ENCODE results near the gene ARHGAP45. TPM values are rescaled to one million over a fixed set of nuclear protein-coding genes. Genes with fewer than 3 reads are reported as not detected.
"Not testable (repeated sequence)": the region's sequence is repeated elsewhere in the genome, so short reads cannot be mapped to it uniquely, and the experiment has no call there.

The ARHGAP45 gene
- total RNA-seq, 1 donor from 2014 or later: 3.2 TPM

GRCh38 chr19:1123885-1124677 is 57.1 kb downstream of the ARHGAP45 start:
- H3K27me3 Mint-ChIP-seq (ENCODE audit: low read depth): no peaks in the 10 kb centered on the region
- TF ChIP-seq CTCF (IDR thresholded peaks at IDR 0.05; ENCODE audit: unreplicated experiment): no peak
- H3K4me3 Mint-ChIP-seq: no peak overlapping the region
- no peaks in the 10 kb centered on the region for H3K4me1 Mint-ChIP-seq
- H3K36me3 Mint-ChIP-seq: peaks cover 15% of the 10 kb centered on the region
- H3K27ac Mint-ChIP-seq: no peak overlapping the region
- no peaks in the 10 kb centered on the region for H3K9me3 Mint-ChIP-seq
- no peak for DNase-seq (ENCODE audit: low spot score in 2 of 2, unreplicated experiment in 2 of 2)

- no peak for TF ChIP-seq CTCF (IDR thresholded peaks at IDR 0.05; ENCODE audit: unreplicated experiment)
- no peak overlapping the region for H3K4me3 Mint-ChIP-seq
- peaks cover 15% of the 10 kb centered on the region for H3K36me3 Mint-ChIP-seq
- H3K27ac Mint-ChIP-seq: no peak overlapping the region
- H3K9me3 Mint-ChIP-seq: no peaks in the 10 kb centered on the region
- H3K27me3 Mint-ChIP-seq (ENCODE audit: low read depth): no peaks in the 10 kb centered on the region
- DNase-seq (ENCODE audit: low spot score in 2 of 2, unreplicated experiment in 2 of 2): no peak
- no peaks in the 10 kb centered on the region for H3K4me1 Mint-ChIP-seq
Measured at GRCh38 chr19:1125601-1126467, 58.9 kb downstream of the ARHGAP45 start.

GRCh38 chr19:1126984-1127760 is 60.2 kb downstream of the ARHGAP45 start:
- H3K27ac Mint-ChIP-seq: no peak overlapping the region
- H3K27me3 Mint-ChIP-seq (ENCODE audit: low read depth): no peaks in the 10 kb centered on the region
- peaks cover 6% of the 10 kb centered on the region for H3K36me3 Mint-ChIP-seq
- no peak overlapping the region for H3K4me3 Mint-ChIP-seq
- no peak for DNase-seq (ENCODE audit: low spot score in 2 of 2, unreplicated experiment in 2 of 2)
- no peak for TF ChIP-seq CTCF (IDR thresholded peaks at IDR 0.05; ENCODE audit: unreplicated experiment)
- peaks cover 3% of the 10 kb centered on the region for H3K4me1 Mint-ChIP-seq
- no peaks in the 10 kb centered on the region for H3K9me3 Mint-ChIP-seq

- H3K9me3 Mint-ChIP-seq: no peaks in the 10 kb centered on the region
Measured at GRCh38 chr19:1128106-1128505, 61.1 kb downstream of the ARHGAP45 start.

GRCh38 chr19:1129084-1129483 is 62.1 kb downstream of the ARHGAP45 start:
- not testable (repeated sequence) for H3K9me3 Mint-ChIP-seq; H3K4me3 Mint-ChIP-seq; H3K27me3 Mint-ChIP-seq (ENCODE audit: low read depth); H3K36me3 Mint-ChIP-seq; H3K4me1 Mint-ChIP-seq; DNase-seq (ENCODE audit: low spot score in 2 of 2, unreplicated experiment in 2 of 2); H3K27ac Mint-ChIP-seq

More at GRCh38 chr19:1128106-1128505, 61.1 kb downstream of the ARHGAP45 start:
- Mint-ChIP-seq H3K36me3 (peaks cover 3% of the 10 kb centered on the region), H3K4me1 (peaks cover 3% of the 10 kb centered on the region), H3K27ac (no peak overlapping the region), H3K27me3 (ENCODE audit: low read depth) (no peaks in the 10 kb centered on the region), H3K4me3 (no peak overlapping the region)
- TF ChIP-seq CTCF (IDR thresholded peaks at IDR 0.05; ENCODE audit: unreplicated experiment): no peak
- DNase-seq (ENCODE audit: low spot score in 2 of 2, unreplicated experiment in 2 of 2): no peak

Measured in mesothelial cell of epicardium (in vitro differentiated cells).